GM12878 (cell line): ENCODE results near the gene HCLS1. TPM values are rescaled to one million over a fixed set of nuclear protein-coding genes. Genes with fewer than 3 reads are reported as not detected.
A peak's percentile ranks its signal among the peaks of the same experiment; 100 is the strongest.

Source experiments
- ATAC-seq: fragments of 200-7000 bp; cut with Tn5 transposase; 3 replicates; pipeline ENCODE4 v1.9.1; 2020; ENCODE audit warnings: mild to moderate bottlenecking, moderate library complexity
- BruUV-seq: library from RNA; stranded (reverse); fragments of 400-500 nt; replicated peaks from 2 replicates; lab custom pipeline; 2021; lab: Mats Ljungman, UMichigan
- CTCF ChIA-PET: fragments of 300-600 bp; sonication (Branson Sonifier 250); formaldehyde crosslinking; extraction: SDS; loops from one replicate; lab custom pipeline; 2021; ENCODE audit warnings: inconsistent platforms; lab: Yijun Ruan, JAX
- POLR2A ChIA-PET: fragments of 350-600 bp; formaldehyde crosslinking; extraction: SDS; loops from one replicate; lab custom pipeline; 2021; ENCODE audit warnings: inconsistent platforms; lab: Charles Lee
- RAD21 ChIA-PET: fragments of 300-600 bp; sonication (Branson Sonifier 250); formaldehyde crosslinking; loops from one replicate; lab custom pipeline; 2023; ENCODE audit warnings: antibody characterized with exemption; ENCODE audit not compliant: unreplicated experiment; lab: Charles Lee
- SMC1A ChIA-PET: fragments of 300-600 bp; sonication (Branson Sonifier 250); formaldehyde crosslinking; loops from one replicate; lab custom pipeline; 2023; ENCODE audit not compliant: unreplicated experiment, uncharacterized antibody; lab: Charles Lee
- DNase-seq: peaks from one replicate; pipeline ENCODE4 v3.0.0-alpha.2; 2011; ENCODE audit warnings: low read depth, low spot score
- FAIRE-seq: peaks from 3 replicates; lab custom pipeline; 2011; peaks lifted over from hg19 to GRCh38; lab: Jason Lieb, UNC
- H2AFZ ChIP-seq: 2 replicates; pipeline ENCODE4 v1.6.0; 2011; ENCODE audit warnings: low read depth, low read length, control low read depth; ENCODE audit not compliant: control insufficient read depth
- H3K27ac ChIP-seq: 2 replicates; pipeline ENCODE4 v1.5.1; 2011; ENCODE audit warnings: control low read depth; ENCODE audit not compliant: control insufficient read depth, insufficient read depth
- H3K27me3 ChIP-seq, 2 experiments: replicated peaks in 1 of 2; 2 replicates each; pipeline versions ENCODE4 v1.6.0 to v1.6.1; 2011; ENCODE audit warnings: low read length in 1 of 2; ENCODE audit not compliant: control insufficient read depth in 2 of 2, insufficient read depth in 2 of 2
- H3K36me3 ChIP-seq, 2 experiments: 2 replicates each; pipeline ENCODE4 v1.5.1; 2011; ENCODE audit warnings: low read length in 1 of 2; ENCODE audit not compliant: control insufficient read depth in 2 of 2, insufficient read depth in 2 of 2
- H3K4me1 ChIP-seq: 2 replicates; pipeline ENCODE4 v1.6.1; 2011; ENCODE audit warnings: mild to moderate bottlenecking, low read length, moderate library complexity, mixed read lengths; ENCODE audit not compliant: control insufficient read depth, insufficient read depth
- H3K4me2 ChIP-seq: 2 replicates; pipeline ENCODE4 v1.6.0; 2011; ENCODE audit warnings: control low read depth; ENCODE audit not compliant: control insufficient read depth, insufficient read depth
- H3K4me3 ChIP-seq: fragments of 200-600 bp; sonication (generic); 2 replicates; pipeline ENCODE4 v1.5.1; 2016
- H3K79me2 ChIP-seq: 2 replicates; pipeline ENCODE4 v1.6.0; 2011; ENCODE audit warnings: low read length; ENCODE audit not compliant: control insufficient read depth, insufficient read depth
- H3K9ac ChIP-seq: 2 replicates; pipeline ENCODE4 v1.8.0; 2011; ENCODE audit warnings: low read length, control low read depth, mixed read lengths; ENCODE audit not compliant: control insufficient read depth, insufficient read depth
- H3K9me3 ChIP-seq: replicated peaks from 3 replicates; pipeline ENCODE4 v1.5.1; 2011; ENCODE audit warnings: mild to moderate bottlenecking, low read length; ENCODE audit not compliant: control insufficient read depth, insufficient read depth
- H4K20me1 ChIP-seq: 2 replicates; pipeline ENCODE4 v1.6.0; 2011; ENCODE audit not compliant: control insufficient read depth, insufficient read depth
- BACH1 ChIP-seq: fragments of 450-650 bp; IDR thresholded peaks from 2 replicates; pipeline ENCODE4 v1.6.1; 2017; ENCODE audit warnings: mild to moderate bottlenecking, borderline replicate concordance
- CREM ChIP-seq: IDR thresholded peaks from 2 replicates; pipeline ENCODE4 v1.6.1; 2014; ENCODE audit warnings: antibody characterized with exemption, low read depth
- IRF4 ChIP-seq: IDR thresholded peaks from 2 replicates; pipeline ENCODE4 v1.6.1; 2011; ENCODE audit warnings: low read depth, low read length
- RAD21 ChIP-seq: IDR thresholded peaks from 2 replicates; pipeline ENCODE4 v1.6.1; 2011; ENCODE audit warnings: mild to moderate bottlenecking, low read depth, low read length, moderate library complexity; ENCODE audit not compliant: insufficient read depth
- STAT3 ChIP-seq: IDR thresholded peaks from 2 replicates; pipeline ENCODE4 v1.6.1; 2011; ENCODE audit warnings: low read depth, low read length, improper control_type of control experiment
- TCF3 ChIP-seq: IDR thresholded peaks from 2 replicates; pipeline ENCODE4 v1.6.1; 2012; ENCODE audit warnings: low read depth, mild to moderate bottlenecking, low read length, borderline replicate concordance; ENCODE audit not compliant: insufficient read depth
- in situ Hi-C: fragments of 300-500 bp; cut with MboI; formaldehyde crosslinking; loops from 9 replicates; pipeline ENCODE4 v1.14.3; 2018; ENCODE audit warnings: mixed read lengths
- intact Hi-C: fragments of 100-400 bp; cut with micrococcal nuclease; formaldehyde crosslinking; loops from one replicate; pipeline ENCODE4 v1.14.2; 2022; ENCODE audit not compliant: unreplicated experiment
- polyA plus RNA-seq, 11 experiments: library from polyadenylated mRNA; depleted of rRNA in 4 of 11; unstranded in 6 of 11; stranded (reverse) in 5 of 11; fragments of >200 nt; fragmentation: Nextera tagmentation in 4 of 11; fragmentation: Illumina TruSeq in 1 of 11; extraction: Ambion mirVana in 4 of 11; extraction: Trizol in 1 of 11; gene quantifications; 1 replicate in 1 of 11; 2 replicates in 10 of 11; pipeline versions ENCODE4 v1.2.1 to v1.2.3, GENCODE V29; 2011 to 2016; ENCODE audit warnings: inconsistent platforms in 2 of 11, missing spikeins in 2 of 11, low read depth in 1 of 11
- total RNA-seq, 4 experiments: library from RNA; depleted of rRNA in 3 of 4; stranded (reverse); fragments of >200 nt in 3 of 4; fragmentation: Illumina TruSeq in 1 of 4; extraction: Trizol in 1 of 4; gene quantifications; 2 replicates each; pipeline versions ENCODE4 v1.2.1 to v1.2.3, GENCODE V29; 2013 to 2021
- TF ChIP-seq, protein P1 (sequence below): fragments of 150-350 bp; IDR thresholded peaks from 2 replicates; pipeline ENCODE4 v1.6.1; 2016; ENCODE audit warnings: low read depth, low read length

Gene HCLS1
- total and polyA plus RNA-seq, 10 of the 15 experiments (the other 5 are each of a cell fraction or from before 2014, with no cell fraction given) = 51.6 to 344 (median 231) TPM

DNA sequence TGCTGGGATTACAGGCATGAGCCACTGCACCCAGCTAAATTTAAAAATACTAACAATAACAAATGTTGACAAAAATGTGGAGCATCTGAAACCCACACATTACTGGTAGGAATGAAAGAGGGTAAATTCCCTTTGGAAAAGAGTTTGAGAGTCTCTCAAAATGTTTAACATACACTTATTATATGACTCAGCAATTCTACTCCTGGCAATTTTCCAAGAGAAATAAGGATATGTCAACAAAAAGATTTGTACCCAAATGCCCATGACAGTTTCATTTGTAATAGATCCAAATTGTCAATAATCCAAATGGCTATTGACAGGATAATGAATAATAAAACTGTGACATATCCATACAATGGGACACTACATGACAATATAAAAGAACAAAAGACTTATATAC, 9.0 kb downstream of the HCLS1 start:
- no peak for TF ChIP-seq RAD21
- TF ChIP-seq STAT3 = no peak
- TF ChIP-seq BACH1 = peak; percentile 86
- TF ChIP-seq, protein P1, sequence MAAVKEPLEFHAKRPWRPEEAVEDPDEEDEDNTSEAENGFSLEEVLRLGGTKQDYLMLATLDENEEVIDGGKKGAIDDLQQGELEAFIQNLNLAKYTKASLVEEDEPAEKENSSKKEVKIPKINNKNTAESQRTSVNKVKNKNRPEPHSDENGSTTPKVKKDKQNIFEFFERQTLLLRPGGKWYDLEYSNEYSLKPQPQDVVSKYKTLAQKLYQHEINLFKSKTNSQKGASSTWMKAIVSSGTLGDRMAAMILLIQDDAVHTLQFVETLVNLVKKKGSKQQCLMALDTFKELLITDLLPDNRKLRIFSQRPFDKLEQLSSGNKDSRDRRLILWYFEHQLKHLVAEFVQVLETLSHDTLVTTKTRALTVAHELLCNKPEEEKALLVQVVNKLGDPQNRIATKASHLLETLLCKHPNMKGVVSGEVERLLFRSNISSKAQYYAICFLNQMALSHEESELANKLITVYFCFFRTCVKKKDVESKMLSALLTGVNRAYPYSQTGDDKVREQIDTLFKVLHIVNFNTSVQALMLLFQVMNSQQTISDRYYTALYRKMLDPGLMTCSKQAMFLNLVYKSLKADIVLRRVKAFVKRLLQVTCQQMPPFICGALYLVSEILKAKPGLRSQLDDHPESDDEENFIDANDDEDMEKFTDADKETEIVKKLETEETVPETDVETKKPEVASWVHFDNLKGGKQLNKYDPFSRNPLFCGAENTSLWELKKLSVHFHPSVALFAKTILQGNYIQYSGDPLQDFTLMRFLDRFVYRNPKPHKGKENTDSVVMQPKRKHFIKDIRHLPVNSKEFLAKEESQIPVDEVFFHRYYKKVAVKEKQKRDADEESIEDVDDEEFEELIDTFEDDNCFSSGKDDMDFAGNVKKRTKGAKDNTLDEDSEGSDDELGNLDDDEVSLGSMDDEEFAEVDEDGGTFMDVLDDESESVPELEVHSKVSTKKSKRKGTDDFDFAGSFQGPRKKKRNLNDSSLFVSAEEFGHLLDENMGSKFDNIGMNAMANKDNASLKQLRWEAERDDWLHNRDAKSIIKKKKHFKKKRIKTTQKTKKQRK = no peak
- TF ChIP-seq IRF4 = no peak
- TF ChIP-seq TCF3 = no peak
- TF ChIP-seq CREM = no peak
- Histone ChIP-seq H3K4me3 (no peak overlapping the region), H3K27ac (no peak overlapping the region), H3K9ac (no peak overlapping the region), H3K79me2 (peaks cover 18% of the 10 kb centered on the region), H2AFZ (no peak overlapping the region), H3K4me1 (peaks cover 20% of the 10 kb centered on the region), H3K9me3 (no peaks in the 10 kb centered on the region; the same call in 2 of the 3 replicates), H4K20me1 (no peaks in the 10 kb centered on the region), H3K36me3 (peaks cover 3 to 28% of the 10 kb centered on the region in 2 experiments; a peak in 3 of 4 replicates), H3K4me2 (no peak overlapping the region), H3K27me3 (no peaks in the 10 kb centered on the region)
- ChIA-PET RAD21 (no interaction called here), CTCF (interaction anchor here (0.6 kb wide), 1 partner anchor 69 kb away, joined by 4 read pairs; no protein-coding TSS in a partner anchor), SMC1A (interaction anchor here (1.8 kb wide), 2 partner anchors 8 to 30 kb away, joined by 3 to 6 read pairs; partner anchors contain the start of gene HCLS1), POLR2A (interaction anchor here (2.6 kb wide), 1 partner anchor 9 kb away, joined by 14 read pairs; the partner anchor contains the start of gene HCLS1)
- FAIRE-seq (no peak), DNase-seq (no peak), ATAC-seq (no peak)
- no TSS peak for BruUV-seq
- in situ Hi-C loops = loop anchor here (10.0 kb wide), 1 partner anchor 1033 kb away; the partner anchor contains the start of gene PARP14
- intact Hi-C loops = loop anchor here (10.0 kb wide), 1 partner anchor 423 kb away; no protein-coding TSS in a partner anchor
